ENCODE results near the gene MTF2. TPM values are rescaled to one million over a fixed set of nuclear protein-coding genes. Genes with fewer than 3 reads are reported as not detected.

Gene MTF2
- total and polyA plus RNA-seq, 9 of the 15 experiments (the other 6 are each of a cell fraction or from before 2014, with no cell fraction given), result 29.3 to 124 (median 57.7) TPM

- no peak for TF ChIP-seq ZMIZ1 (IDR thresholded peaks at IDR 0.05; ENCODE audit: low read depth in 2 of 2, low read length in 2 of 2)
- TF ChIP-seq ZNF239 (CRISPR knock-in tag; IDR thresholded peaks at IDR 0.05), result no peak
- TF ChIP-seq ZNF121 (CRISPR knock-in tag; conservative IDR thresholded peaks at IDR 0.05), result no peak
- no peak for TF ChIP-seq PRPF4 (IDR thresholded peaks at IDR 0.05; ENCODE audit: insufficient read depth, low read depth, low read length, poor library complexity, severe bottlenecking)
- TF ChIP-seq NFE2 (IDR thresholded peaks at IDR 0.05; ENCODE audit: low read depth), result 0 out of 2 replicates have a peak, but pooled peaks have one; percentile 28
- no peak for TF ChIP-seq CHD1 (IDR thresholded peaks at IDR 0.05; ENCODE audit: low read length)
- TF ChIP-seq ZNF3 (CRISPR knock-in tag; IDR thresholded peaks at IDR 0.05), result no peak
- TF ChIP-seq, protein P1, sequence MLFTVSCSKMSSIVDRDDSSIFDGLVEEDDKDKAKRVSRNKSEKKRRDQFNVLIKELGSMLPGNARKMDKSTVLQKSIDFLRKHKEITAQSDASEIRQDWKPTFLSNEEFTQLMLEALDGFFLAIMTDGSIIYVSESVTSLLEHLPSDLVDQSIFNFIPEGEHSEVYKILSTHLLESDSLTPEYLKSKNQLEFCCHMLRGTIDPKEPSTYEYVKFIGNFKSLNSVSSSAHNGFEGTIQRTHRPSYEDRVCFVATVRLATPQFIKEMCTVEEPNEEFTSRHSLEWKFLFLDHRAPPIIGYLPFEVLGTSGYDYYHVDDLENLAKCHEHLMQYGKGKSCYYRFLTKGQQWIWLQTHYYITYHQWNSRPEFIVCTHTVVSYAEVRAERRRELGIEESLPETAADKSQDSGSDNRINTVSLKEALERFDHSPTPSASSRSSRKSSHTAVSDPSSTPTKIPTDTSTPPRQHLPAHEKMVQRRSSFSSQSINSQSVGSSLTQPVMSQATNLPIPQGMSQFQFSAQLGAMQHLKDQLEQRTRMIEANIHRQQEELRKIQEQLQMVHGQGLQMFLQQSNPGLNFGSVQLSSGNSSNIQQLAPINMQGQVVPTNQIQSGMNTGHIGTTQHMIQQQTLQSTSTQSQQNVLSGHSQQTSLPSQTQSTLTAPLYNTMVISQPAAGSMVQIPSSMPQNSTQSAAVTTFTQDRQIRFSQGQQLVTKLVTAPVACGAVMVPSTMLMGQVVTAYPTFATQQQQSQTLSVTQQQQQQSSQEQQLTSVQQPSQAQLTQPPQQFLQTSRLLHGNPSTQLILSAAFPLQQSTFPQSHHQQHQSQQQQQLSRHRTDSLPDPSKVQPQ (CRISPR knock-in tag; IDR thresholded peaks at IDR 0.05; ENCODE audit: borderline replicate concordance), result no peak
- no peak for TF ChIP-seq PHB (CRISPR knock-in tag; IDR thresholded peaks at IDR 0.05)
- TF ChIP-seq THRB (CRISPR knock-in tag; conservative IDR thresholded peaks at IDR 0.05), result no peak
- no peak for TF ChIP-seq CAMTA2 (CRISPR knock-in tag; conservative IDR thresholded peaks at IDR 0.05)
Observed at GRCh38 chr1:93113127-93113526, 34.0 kb downstream of the MTF2 start (continued).

Data from K562 (cell line).